H9 (cell line): ENCODE results near the gene KCNJ13. TPM values are rescaled to one million over a fixed set of nuclear protein-coding genes. Genes with fewer than 3 reads are reported as not detected.

Experiments
- DNase-seq: peaks from one replicate; pipeline ENCODE4 v3.0.0-alpha.2; 2017
- H2AFZ ChIP-seq: one replicate; pipeline ENCODE4 v1.6.1; 2013; ENCODE audit warnings: mild to moderate bottlenecking, low read length, control low read depth, moderate library complexity
- H2AK5ac ChIP-seq: 2 replicates; pipeline ENCODE4 v1.6.1; 2013; ENCODE audit warnings: low read length, control low read depth, mixed read lengths; ENCODE audit not compliant: insufficient read length
- H2BK120ac ChIP-seq: one replicate; pipeline ENCODE4 v1.6.1; 2013; ENCODE audit warnings: low read depth, mild to moderate bottlenecking, low read length, control low read depth, inconsistent platforms; ENCODE audit not compliant: poor library complexity, severe bottlenecking
- H2BK12ac ChIP-seq: 2 replicates; pipeline ENCODE4 v1.6.1; 2013; ENCODE audit warnings: low read length, control low read depth, mixed read lengths, low read depth; ENCODE audit not compliant: insufficient read length
- H2BK15ac ChIP-seq: 2 replicates; pipeline ENCODE4 v1.6.1; 2013; ENCODE audit warnings: low read depth, low read length, control low read depth
- H2BK20ac ChIP-seq: one replicate; pipeline ENCODE4 v1.6.1; 2013; ENCODE audit warnings: low read depth, mild to moderate bottlenecking, low read length, control low read depth, inconsistent platforms; ENCODE audit not compliant: poor library complexity, severe bottlenecking
- H2BK5ac ChIP-seq: 2 replicates; pipeline ENCODE4 v1.6.1; 2013; ENCODE audit warnings: low read length, control low read depth, mixed read lengths; ENCODE audit not compliant: insufficient read length
- H3K14ac ChIP-seq: 2 replicates; pipeline ENCODE4 v1.6.1; 2013; ENCODE audit warnings: low read length, control low read depth; ENCODE audit not compliant: insufficient read depth
- H3K18ac ChIP-seq: 2 replicates; pipeline ENCODE4 v1.6.1; 2013; ENCODE audit warnings: low read depth, mild to moderate bottlenecking, mixed read lengths, low read length, control low read depth; ENCODE audit not compliant: insufficient read length
- H3K23ac ChIP-seq: 2 replicates; pipeline ENCODE4 v1.6.1; 2013; ENCODE audit warnings: low read length, control low read depth, mixed read lengths, low read depth; ENCODE audit not compliant: insufficient read length
- H3K23me2 ChIP-seq: 2 replicates; pipeline ENCODE4 v1.6.1; 2013; ENCODE audit warnings: low read depth, mild to moderate bottlenecking, mixed read lengths, low read length, control low read depth; ENCODE audit not compliant: insufficient read length, poor library complexity, severe bottlenecking
- H3K27ac ChIP-seq: 2 replicates; pipeline ENCODE4 v1.5.1; 2013; ENCODE audit warnings: low read length, control low read depth, mixed read lengths, low read depth; ENCODE audit not compliant: insufficient read length
- H3K27me3 ChIP-seq: 2 replicates; pipeline ENCODE4 v1.6.1; 2013; ENCODE audit warnings: low read length, control low read depth, inconsistent platforms; ENCODE audit not compliant: insufficient read depth
- H3K4ac ChIP-seq: 2 replicates; pipeline ENCODE4 v1.6.1; 2013; ENCODE audit warnings: low read depth, mild to moderate bottlenecking, control low read depth, inconsistent platforms, low read length, moderate library complexity
- H3K4me1 ChIP-seq: 2 replicates; pipeline ENCODE4 v1.6.1; 2013; ENCODE audit warnings: low read length, control low read depth, inconsistent platforms; ENCODE audit not compliant: insufficient read depth
- H3K4me2 ChIP-seq: 2 replicates; pipeline ENCODE4 v1.6.1; 2013; ENCODE audit warnings: low read length, control low read depth, mixed read lengths; ENCODE audit not compliant: insufficient read length, insufficient read depth
- H3K56ac ChIP-seq: 2 replicates; pipeline ENCODE4 v1.6.1; 2013; ENCODE audit warnings: low read depth, mild to moderate bottlenecking, mixed read lengths, low read length, control low read depth; ENCODE audit not compliant: insufficient read length
- H3K79me1 ChIP-seq: 2 replicates; pipeline ENCODE4 v1.6.1; 2013; ENCODE audit warnings: low read depth, mild to moderate bottlenecking, moderate library complexity, low read length, control low read depth, inconsistent platforms; ENCODE audit not compliant: insufficient read depth, poor library complexity, severe bottlenecking
- H3K79me2 ChIP-seq: 2 replicates; pipeline ENCODE4 v1.6.1; 2013; ENCODE audit warnings: low read length, control low read depth, inconsistent platforms; ENCODE audit not compliant: insufficient read depth
- H3K9ac ChIP-seq: 2 replicates; pipeline ENCODE4 v1.6.1; 2013; ENCODE audit warnings: low read length, control low read depth, mixed read lengths; ENCODE audit not compliant: insufficient read length; ENCODE audit errors: extremely low read depth
- H3K9me3 ChIP-seq: one replicate; pipeline ENCODE4 v1.6.1; 2013; ENCODE audit warnings: low read depth, low read length, inconsistent platforms; ENCODE audit not compliant: control insufficient read depth
- H3T11ph ChIP-seq: one replicate; pipeline ENCODE4 v1.6.1; 2013; ENCODE audit warnings: mild to moderate bottlenecking, low read length, control low read depth, inconsistent platforms
- H4K20me1 ChIP-seq: one replicate; pipeline ENCODE4 v1.6.1; 2013; ENCODE audit not compliant: control insufficient read depth, insufficient read length, insufficient read depth
- H4K5ac ChIP-seq: 2 replicates; pipeline ENCODE4 v1.6.1; 2013; ENCODE audit warnings: low read depth, mild to moderate bottlenecking, mixed read lengths, low read length, control low read depth; ENCODE audit not compliant: insufficient read length
- H4K8ac ChIP-seq: replicated peaks from 2 replicates; pipeline ENCODE4 v1.6.1; 2013; ENCODE audit warnings: low read length, control low read depth, mixed read lengths, low read depth; ENCODE audit not compliant: insufficient read length
- H4K91ac ChIP-seq: 2 replicates; pipeline ENCODE4 v1.6.1; 2013; ENCODE audit warnings: low read depth, mild to moderate bottlenecking, moderate library complexity, mixed read lengths, low read length, control low read depth; ENCODE audit not compliant: insufficient read length
- H3K27ac Mint-ChIP-seq, 3 experiments: 2 replicates in 2 of 3; 3 replicates in 1 of 3; pipeline ENCODE4 v1.8.0; 2020 to 2021; ENCODE audit warnings: mixed read lengths in 3 of 3, mild to moderate bottlenecking in 1 of 3, moderate library complexity in 1 of 3
- H3K27me3 Mint-ChIP-seq: 2 replicates; pipeline ENCODE4 v1.8.0; 2021; ENCODE audit warnings: low read depth, mild to moderate bottlenecking, moderate library complexity, mixed read lengths
- H3K36me3 Mint-ChIP-seq, 3 experiments: 2 replicates in 2 of 3; 3 replicates in 1 of 3; pipeline ENCODE4 v1.8.0; 2020 to 2021; ENCODE audit warnings: low read depth in 3 of 3, mixed read lengths in 3 of 3; ENCODE audit not compliant: insufficient read depth in 1 of 3
- H3K4me1 Mint-ChIP-seq, 2 experiments: 2 replicates each; pipeline ENCODE4 v1.8.0; 2020; ENCODE audit warnings: mixed read lengths in 2 of 2
- H3K4me3 Mint-ChIP-seq, 2 experiments: 2 replicates in 1 of 2; 3 replicates in 1 of 2; pipeline ENCODE4 v1.8.0; 2020 to 2021; ENCODE audit warnings: mild to moderate bottlenecking in 2 of 2, mixed read lengths in 2 of 2, moderate library complexity in 1 of 2
- H3K9me3 Mint-ChIP-seq, 2 experiments: 2 replicates in 1 of 2; 3 replicates in 1 of 2; pipeline ENCODE4 v1.8.0; 2020; ENCODE audit warnings: mild to moderate bottlenecking in 2 of 2, mixed read lengths in 2 of 2, moderate library complexity in 1 of 2
- CTCF ChIP-seq: fragments of 200-600 bp; sonication (generic); conservative IDR thresholded peaks from 3 replicates; pipeline ENCODE4 v1.8.0; 2021; ENCODE audit warnings: antibody characterized with exemption, mild to moderate bottlenecking
- total RNA-seq: library from RNA; stranded (reverse); gene quantifications from 2 replicates; pipeline ENCODE4 v1.2.1, GENCODE V29; 2021

Gene KCNJ13
- total RNA-seq, 1 experiment from 2014 or later: not detected

GRCh38 chr2:232783278-232783677 is 6.9 kb upstream of the KCNJ13 start:
- peaks cover 3 to 22% (median 19%) of the 10 kb centered on the region in 3 experiments; a peak in 5 of 7 replicates for H3K36me3 Mint-ChIP-seq

More at GRCh38 chr2:232783278-232783677, 6.9 kb upstream of the KCNJ13 start:
- H2BK15ac ChIP-seq: no peak overlapping the region
- no peak overlapping the region for H4K91ac ChIP-seq
- no peak overlapping the region for H3K27ac ChIP-seq
- no peak overlapping the region for H2BK120ac ChIP-seq
- no peak overlapping the region for H3K56ac ChIP-seq
- H2AK5ac ChIP-seq: no peak overlapping the region
- Mint-ChIP-seq H3K4me1 (no peaks in the 10 kb centered on the region), H3K27me3 (no peaks in the 10 kb centered on the region), H3K27ac (no peak overlapping the region), H3K9me3 (no peaks in the 10 kb centered on the region), H3K4me3 (no peak overlapping the region)
- H4K8ac ChIP-seq: no peak overlapping the region
- H3K23me2 ChIP-seq: no peaks in the 10 kb centered on the region
- H4K20me1 ChIP-seq: no peaks in the 10 kb centered on the region
- TF ChIP-seq CTCF: no peak
- H3K14ac ChIP-seq: no peak overlapping the region
- H2BK12ac ChIP-seq: no peak overlapping the region
- H2BK20ac ChIP-seq: no peak overlapping the region
- no peak overlapping the region for H3K18ac ChIP-seq
- H3K23ac ChIP-seq: no peak overlapping the region
- no peak overlapping the region for H3K9ac ChIP-seq
- H3K4me1 ChIP-seq: no peaks in the 10 kb centered on the region
- no peak for DNase-seq
- H3K4me2 ChIP-seq: no peak overlapping the region
- no peaks in the 10 kb centered on the region for H3K79me2 ChIP-seq
- no peak overlapping the region for H2BK5ac ChIP-seq
- no peaks in the 10 kb centered on the region for H3K79me1 ChIP-seq
- H3K27me3 ChIP-seq: no peaks in the 10 kb centered on the region
- H2AFZ ChIP-seq: no peak overlapping the region
- no peak overlapping the region for H3T11ph ChIP-seq
- H3K4ac ChIP-seq: no peak overlapping the region
- H3K9me3 ChIP-seq: no peaks in the 10 kb centered on the region
- no peak overlapping the region for H4K5ac ChIP-seq
